H9 (cell line): ENCODE results near the gene ADAM33. TPM values are rescaled to one million over a fixed set of nuclear protein-coding genes. Genes with fewer than 3 reads are reported as not detected.

Experiments
- DNase-seq: peaks from one replicate; pipeline ENCODE4 v3.0.0-alpha.2; 2017
- H2AFZ ChIP-seq: one replicate; pipeline ENCODE4 v1.6.1; 2013; ENCODE audit warnings: mild to moderate bottlenecking, low read length, control low read depth, moderate library complexity
- H2AK5ac ChIP-seq: 2 replicates; pipeline ENCODE4 v1.6.1; 2013; ENCODE audit warnings: low read length, control low read depth, mixed read lengths; ENCODE audit not compliant: insufficient read length
- H2BK120ac ChIP-seq: one replicate; pipeline ENCODE4 v1.6.1; 2013; ENCODE audit warnings: low read depth, mild to moderate bottlenecking, low read length, control low read depth, inconsistent platforms; ENCODE audit not compliant: poor library complexity, severe bottlenecking
- H2BK12ac ChIP-seq: 2 replicates; pipeline ENCODE4 v1.6.1; 2013; ENCODE audit warnings: low read length, control low read depth, mixed read lengths, low read depth; ENCODE audit not compliant: insufficient read length
- H2BK15ac ChIP-seq: 2 replicates; pipeline ENCODE4 v1.6.1; 2013; ENCODE audit warnings: low read depth, low read length, control low read depth
- H2BK20ac ChIP-seq: one replicate; pipeline ENCODE4 v1.6.1; 2013; ENCODE audit warnings: low read depth, mild to moderate bottlenecking, low read length, control low read depth, inconsistent platforms; ENCODE audit not compliant: poor library complexity, severe bottlenecking
- H2BK5ac ChIP-seq: 2 replicates; pipeline ENCODE4 v1.6.1; 2013; ENCODE audit warnings: low read length, control low read depth, mixed read lengths; ENCODE audit not compliant: insufficient read length
- H3K14ac ChIP-seq: 2 replicates; pipeline ENCODE4 v1.6.1; 2013; ENCODE audit warnings: low read length, control low read depth; ENCODE audit not compliant: insufficient read depth
- H3K18ac ChIP-seq: 2 replicates; pipeline ENCODE4 v1.6.1; 2013; ENCODE audit warnings: low read depth, mild to moderate bottlenecking, mixed read lengths, low read length, control low read depth; ENCODE audit not compliant: insufficient read length
- H3K23ac ChIP-seq: 2 replicates; pipeline ENCODE4 v1.6.1; 2013; ENCODE audit warnings: low read length, control low read depth, mixed read lengths, low read depth; ENCODE audit not compliant: insufficient read length
- H3K23me2 ChIP-seq: 2 replicates; pipeline ENCODE4 v1.6.1; 2013; ENCODE audit warnings: low read depth, mild to moderate bottlenecking, mixed read lengths, low read length, control low read depth; ENCODE audit not compliant: insufficient read length, poor library complexity, severe bottlenecking
- H3K27ac ChIP-seq: 2 replicates; pipeline ENCODE4 v1.5.1; 2013; ENCODE audit warnings: low read length, control low read depth, mixed read lengths, low read depth; ENCODE audit not compliant: insufficient read length
- H3K27me3 ChIP-seq: 2 replicates; pipeline ENCODE4 v1.6.1; 2013; ENCODE audit warnings: low read length, control low read depth, inconsistent platforms; ENCODE audit not compliant: insufficient read depth
- H3K4ac ChIP-seq: 2 replicates; pipeline ENCODE4 v1.6.1; 2013; ENCODE audit warnings: low read depth, mild to moderate bottlenecking, control low read depth, inconsistent platforms, low read length, moderate library complexity
- H3K4me1 ChIP-seq: 2 replicates; pipeline ENCODE4 v1.6.1; 2013; ENCODE audit warnings: low read length, control low read depth, inconsistent platforms; ENCODE audit not compliant: insufficient read depth
- H3K4me2 ChIP-seq: 2 replicates; pipeline ENCODE4 v1.6.1; 2013; ENCODE audit warnings: low read length, control low read depth, mixed read lengths; ENCODE audit not compliant: insufficient read length, insufficient read depth
- H3K56ac ChIP-seq: 2 replicates; pipeline ENCODE4 v1.6.1; 2013; ENCODE audit warnings: low read depth, mild to moderate bottlenecking, mixed read lengths, low read length, control low read depth; ENCODE audit not compliant: insufficient read length
- H3K79me1 ChIP-seq: 2 replicates; pipeline ENCODE4 v1.6.1; 2013; ENCODE audit warnings: low read depth, mild to moderate bottlenecking, moderate library complexity, low read length, control low read depth, inconsistent platforms; ENCODE audit not compliant: insufficient read depth, poor library complexity, severe bottlenecking
- H3K79me2 ChIP-seq: 2 replicates; pipeline ENCODE4 v1.6.1; 2013; ENCODE audit warnings: low read length, control low read depth, inconsistent platforms; ENCODE audit not compliant: insufficient read depth
- H3K9ac ChIP-seq: 2 replicates; pipeline ENCODE4 v1.6.1; 2013; ENCODE audit warnings: low read length, control low read depth, mixed read lengths; ENCODE audit not compliant: insufficient read length; ENCODE audit errors: extremely low read depth
- H3K9me3 ChIP-seq: one replicate; pipeline ENCODE4 v1.6.1; 2013; ENCODE audit warnings: low read depth, low read length, inconsistent platforms; ENCODE audit not compliant: control insufficient read depth
- H3T11ph ChIP-seq: one replicate; pipeline ENCODE4 v1.6.1; 2013; ENCODE audit warnings: mild to moderate bottlenecking, low read length, control low read depth, inconsistent platforms
- H4K20me1 ChIP-seq: one replicate; pipeline ENCODE4 v1.6.1; 2013; ENCODE audit not compliant: control insufficient read depth, insufficient read length, insufficient read depth
- H4K5ac ChIP-seq: 2 replicates; pipeline ENCODE4 v1.6.1; 2013; ENCODE audit warnings: low read depth, mild to moderate bottlenecking, mixed read lengths, low read length, control low read depth; ENCODE audit not compliant: insufficient read length
- H4K8ac ChIP-seq: replicated peaks from 2 replicates; pipeline ENCODE4 v1.6.1; 2013; ENCODE audit warnings: low read length, control low read depth, mixed read lengths, low read depth; ENCODE audit not compliant: insufficient read length
- H4K91ac ChIP-seq: 2 replicates; pipeline ENCODE4 v1.6.1; 2013; ENCODE audit warnings: low read depth, mild to moderate bottlenecking, moderate library complexity, mixed read lengths, low read length, control low read depth; ENCODE audit not compliant: insufficient read length
- H3K27ac Mint-ChIP-seq, 3 experiments: 2 replicates in 2 of 3; 3 replicates in 1 of 3; pipeline ENCODE4 v1.8.0; 2020 to 2021; ENCODE audit warnings: mixed read lengths in 3 of 3, mild to moderate bottlenecking in 1 of 3, moderate library complexity in 1 of 3
- H3K27me3 Mint-ChIP-seq: 2 replicates; pipeline ENCODE4 v1.8.0; 2021; ENCODE audit warnings: low read depth, mild to moderate bottlenecking, moderate library complexity, mixed read lengths
- H3K36me3 Mint-ChIP-seq, 3 experiments: 2 replicates in 2 of 3; 3 replicates in 1 of 3; pipeline ENCODE4 v1.8.0; 2020 to 2021; ENCODE audit warnings: low read depth in 3 of 3, mixed read lengths in 3 of 3; ENCODE audit not compliant: insufficient read depth in 1 of 3
- H3K4me1 Mint-ChIP-seq, 2 experiments: 2 replicates each; pipeline ENCODE4 v1.8.0; 2020; ENCODE audit warnings: mixed read lengths in 2 of 2
- H3K4me3 Mint-ChIP-seq, 2 experiments: 2 replicates in 1 of 2; 3 replicates in 1 of 2; pipeline ENCODE4 v1.8.0; 2020 to 2021; ENCODE audit warnings: mild to moderate bottlenecking in 2 of 2, mixed read lengths in 2 of 2, moderate library complexity in 1 of 2
- H3K9me3 Mint-ChIP-seq, 2 experiments: 2 replicates in 1 of 2; 3 replicates in 1 of 2; pipeline ENCODE4 v1.8.0; 2020; ENCODE audit warnings: mild to moderate bottlenecking in 2 of 2, mixed read lengths in 2 of 2, moderate library complexity in 1 of 2
- WGBS: extraction: QIAGEN DNeasy Blood & Tissue Kit; methylation state at CpG from one replicate; pipeline ENCODE4 v1.1.7; 2013; ENCODE audit warnings: missing lambda C conversion rate, low lambda C conversion rate, mixed read lengths; ENCODE audit not compliant: insufficient read length; ENCODE audit errors: extremely low coverage; 5-methylcytosine and 5-hydroxymethylcytosine counted together
- total RNA-seq: library from RNA; stranded (reverse); gene quantifications from 2 replicates; pipeline ENCODE4 v1.2.1, GENCODE V29; 2021
- TF ChIP-seq, protein P1 (sequence below): fragments of 200-600 bp; sonication (generic); conservative IDR thresholded peaks from 3 replicates; pipeline ENCODE4 v1.8.0; 2021; ENCODE audit warnings: antibody characterized with exemption, mild to moderate bottlenecking

Gene ADAM33
- total RNA-seq, 1 experiment from 2014 or later, result 4.0 TPM

DNA sequence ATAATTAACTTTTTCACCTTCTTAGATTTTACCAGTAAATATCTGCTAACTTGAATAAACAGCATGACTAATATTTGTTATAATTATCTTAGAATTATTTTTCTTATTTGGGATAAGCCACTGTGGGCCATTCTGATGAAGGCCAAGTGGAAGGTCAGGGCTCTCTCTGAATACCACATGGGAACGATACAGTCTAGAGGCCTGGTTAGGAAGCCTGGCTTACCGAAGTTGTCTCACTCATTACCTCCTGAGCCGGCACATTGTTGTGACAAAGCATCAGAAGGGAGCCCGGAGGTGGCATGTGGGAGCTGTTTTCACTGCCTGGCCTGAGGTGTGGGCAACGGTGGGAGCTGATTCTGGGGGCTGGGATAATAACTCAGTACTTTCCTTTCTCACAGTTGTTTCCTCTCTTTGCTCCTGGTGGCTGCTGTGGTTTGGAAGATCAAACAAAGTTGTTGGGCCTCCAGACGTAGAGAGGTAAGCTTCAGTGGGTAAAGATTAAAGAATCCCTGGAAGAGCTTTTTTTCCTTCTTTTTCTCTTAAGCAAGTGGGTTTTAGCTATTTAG is 47.8 kb downstream of the ADAM33 start:
- peaks cover 6% of the 10 kb centered on the region; the same call in 1 of the 2 replicates for H3K4me1 ChIP-seq
- DNase-seq, result no peak
- H3K36me3 Mint-ChIP-seq, result peaks cover 0 to 5% (median 4%) of the 10 kb centered on the region in 3 experiments; a peak in 3 of 7 replicates
- no peak overlapping the region for H2BK120ac ChIP-seq
- H3K27ac Mint-ChIP-seq, result no peak overlapping the region
- H2BK20ac ChIP-seq, result no peak overlapping the region
- H3K27me3 ChIP-seq, result no peaks in the 10 kb centered on the region
- no peaks in the 10 kb centered on the region for H3K79me2 ChIP-seq
- H3K23me2 ChIP-seq, result no peaks in the 10 kb centered on the region
- H3K27me3 Mint-ChIP-seq, result no peaks in the 10 kb centered on the region
- H3T11ph ChIP-seq, result no peak overlapping the region
- H3K27ac ChIP-seq, result no peak overlapping the region
- H2BK15ac ChIP-seq, result no peak overlapping the region
- H3K4me3 Mint-ChIP-seq, result no peak overlapping the region
- H3K23ac ChIP-seq, result no peak overlapping the region
- H4K5ac ChIP-seq, result no peak overlapping the region
- no peaks in the 10 kb centered on the region for H3K9me3 Mint-ChIP-seq
- H4K91ac ChIP-seq, result no peak overlapping the region
- H2AK5ac ChIP-seq, result no peak overlapping the region
- no peak overlapping the region for H2AFZ ChIP-seq
- no peaks in the 10 kb centered on the region for H3K9me3 ChIP-seq
- H3K14ac ChIP-seq, result no peak overlapping the region
- TF ChIP-seq, protein P1, sequence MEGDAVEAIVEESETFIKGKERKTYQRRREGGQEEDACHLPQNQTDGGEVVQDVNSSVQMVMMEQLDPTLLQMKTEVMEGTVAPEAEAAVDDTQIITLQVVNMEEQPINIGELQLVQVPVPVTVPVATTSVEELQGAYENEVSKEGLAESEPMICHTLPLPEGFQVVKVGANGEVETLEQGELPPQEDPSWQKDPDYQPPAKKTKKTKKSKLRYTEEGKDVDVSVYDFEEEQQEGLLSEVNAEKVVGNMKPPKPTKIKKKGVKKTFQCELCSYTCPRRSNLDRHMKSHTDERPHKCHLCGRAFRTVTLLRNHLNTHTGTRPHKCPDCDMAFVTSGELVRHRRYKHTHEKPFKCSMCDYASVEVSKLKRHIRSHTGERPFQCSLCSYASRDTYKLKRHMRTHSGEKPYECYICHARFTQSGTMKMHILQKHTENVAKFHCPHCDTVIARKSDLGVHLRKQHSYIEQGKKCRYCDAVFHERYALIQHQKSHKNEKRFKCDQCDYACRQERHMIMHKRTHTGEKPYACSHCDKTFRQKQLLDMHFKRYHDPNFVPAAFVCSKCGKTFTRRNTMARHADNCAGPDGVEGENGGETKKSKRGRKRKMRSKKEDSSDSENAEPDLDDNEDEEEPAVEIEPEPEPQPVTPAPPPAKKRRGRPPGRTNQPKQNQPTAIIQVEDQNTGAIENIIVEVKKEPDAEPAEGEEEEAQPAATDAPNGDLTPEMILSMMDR, result no peak
- H4K8ac ChIP-seq, result no peak overlapping the region
- peaks cover 19 to 21% of the 10 kb centered on the region in 2 experiments for H3K4me1 Mint-ChIP-seq
- H3K4me2 ChIP-seq, result no peak overlapping the region
- H2BK12ac ChIP-seq, result no peak overlapping the region
- no peak overlapping the region for H3K18ac ChIP-seq
- no peak overlapping the region for H3K4ac ChIP-seq
- no peak overlapping the region for H2BK5ac ChIP-seq
- no peak overlapping the region for H3K9ac ChIP-seq
- WGBS, result no CpG with 5 or more reads among the region's 6 CpGs
- H3K56ac ChIP-seq, result no peak overlapping the region
- H4K20me1 ChIP-seq, result no peaks in the 10 kb centered on the region
- H3K79me1 ChIP-seq, result no peaks in the 10 kb centered on the region
